ENCODE measurements around the gene TRAPPC14. TPM values are rescaled to one million over a fixed set of nuclear protein-coding genes. Genes with fewer than 3 reads are reported as not detected.

Gene TRAPPC14
- polyA plus RNA-seq, 1 experiment = 5.8 TPM

- DNase-seq (ENCODE audit: low read depth) = no peak
- Histone ChIP-seq H3K27me3 (ENCODE audit: control insufficient read depth, insufficient read depth, low read length) (no peaks in the 10 kb centered on the region), H3K36me3 (ENCODE audit: control insufficient read depth, insufficient read depth, low read length) (no peaks in the 10 kb centered on the region), H3K4me3 (ENCODE audit: low read depth, low read length) (peak overlapping the region; percentile 12)
- ChIA-PET CTCF (no interaction called here), POLR2A (no interaction called here)
- TF ChIP-seq CTCF (IDR thresholded peaks at IDR 0.05; ENCODE audit: insufficient read depth, low read depth, low read length) = no peak
Measured at GRCh38 chr7:100171087-100171681, 12.7 kb upstream of the TRAPPC14 start.

GRCh38 chr7:100170101-100170897, 11.8 kb upstream of the TRAPPC14 start:
- Histone ChIP-seq H3K36me3 (ENCODE audit: control insufficient read depth, insufficient read depth, low read length) (no peaks in the 10 kb centered on the region), H3K27me3 (ENCODE audit: control insufficient read depth, insufficient read depth, low read length) (no peaks in the 10 kb centered on the region), H3K4me3 (ENCODE audit: low read depth, low read length) (no peak overlapping the region)
- TF ChIP-seq CTCF (IDR thresholded peaks at IDR 0.05; ENCODE audit: insufficient read depth, low read depth, low read length) = no peak
- ChIA-PET CTCF (no interaction called here), POLR2A (no interaction called here)
- DNase-seq (ENCODE audit: low read depth) = no peak

- Histone ChIP-seq H3K36me3 (ENCODE audit: control insufficient read depth, insufficient read depth, low read length) (no peaks in the 10 kb centered on the region), H3K27me3 (ENCODE audit: control insufficient read depth, insufficient read depth, low read length) (no peaks in the 10 kb centered on the region), H3K4me3 (ENCODE audit: low read depth, low read length) (no peak overlapping the region)
- no peak for TF ChIP-seq CTCF (IDR thresholded peaks at IDR 0.05; ENCODE audit: insufficient read depth, low read depth, low read length)
- no peak for DNase-seq (ENCODE audit: low read depth)
- ChIA-PET CTCF (interaction anchor here (5.0 kb wide), 1 partner anchor 38 kb away, joined by 22 read pairs; no protein-coding TSS in a partner anchor), POLR2A (no interaction called here)
Measured at GRCh38 chr7:100169147-100169850, 10.8 kb upstream of the TRAPPC14 start.

- DNase-seq (ENCODE audit: low read depth) = no peak
- POLR2A ChIA-PET = interaction anchor here (0.9 kb wide), 1 partner anchor 9 kb away, joined by 7 read pairs; the partner anchor contains the start of genes GPC2 and STAG3
- Histone ChIP-seq H3K4me3 (ENCODE audit: low read depth, low read length) (peak overlapping the region; percentile 42), H3K27me3 (ENCODE audit: control insufficient read depth, insufficient read depth, low read length) (no peaks in the 10 kb centered on the region), H3K36me3 (ENCODE audit: control insufficient read depth, insufficient read depth, low read length) (no peaks in the 10 kb centered on the region)
- TF ChIP-seq CTCF (IDR thresholded peaks at IDR 0.05; ENCODE audit: insufficient read depth, low read depth, low read length) = no peak
- CTCF ChIA-PET = interaction anchor here (0.6 to 5.0 kb wide), 3 partner anchors 9 to 151 kb away, joined by 3 to 22 read pairs (median 5); partner anchors contain the start of genes GPC2 and STAG3
Measured at GRCh38 chr7:100167912-100168323, 9.4 kb upstream of the TRAPPC14 start.

Data from BJ (cell line).